AML-193 (cell line): ENCODE results near the gene VPS13D.
"Not testable (repeated sequence)": the region's sequence is repeated elsewhere in the genome, so short reads cannot be mapped to it uniquely, and the experiment has no call there.

ENCODE experiments used
- DNase-seq, 2 experiments: peaks; one replicate each; lab custom pipeline; 2025; lab: John Stamatoyannopoulos, UW

Gene VPS13D

GRCh38 chr1:12369258-12369657 lies 139.4 kb downstream of the VPS13D start:
- DNase-seq, result no peak

- DNase-seq, result no peak
Measured at GRCh38 chr1:12370333-12370975, 140.6 kb downstream of the VPS13D start.

GRCh38 chr1:12371053-12371452 lies 141.2 kb downstream of the VPS13D start:
- no peak for DNase-seq

GRCh38 chr1:12372180-12372579 lies 142.3 kb downstream of the VPS13D start:
- DNase-seq, result no peak

- no peak for DNase-seq
Measured at GRCh38 chr1:12372761-12373160, 142.9 kb downstream of the VPS13D start.

GRCh38 chr1:12375133-12375829 lies 145.5 kb downstream of the VPS13D start:
- no peak for DNase-seq

GRCh38 chr1:12376236-12377045 lies 146.6 kb downstream of the VPS13D start:
- peak; percentile 53 to 56 for DNase-seq

GRCh38 chr1:12380326-12381249 lies 150.8 kb downstream of the VPS13D start:
- DNase-seq, result no peak

- DNase-seq, result no peak
Measured at GRCh38 chr1:12383001-12383400, 153.2 kb downstream of the VPS13D start.

- no peak for DNase-seq
Measured at GRCh38 chr1:12383786-12384185, 154.0 kb downstream of the VPS13D start.

GRCh38 chr1:12384836-12385456 lies 155.1 kb downstream of the VPS13D start:
- DNase-seq, result no peak

- no peak for DNase-seq
Measured at GRCh38 chr1:12386130-12386529, 156.3 kb downstream of the VPS13D start.

GRCh38 chr1:12387641-12388040 lies 157.8 kb downstream of the VPS13D start:
- no peak for DNase-seq

GRCh38 chr1:12390296-12390695 lies 160.5 kb downstream of the VPS13D start:
- DNase-seq, result not testable (repeated sequence)

GRCh38 chr1:12397462-12398450 lies 167.9 kb downstream of the VPS13D start:
- no peak for DNase-seq

- no peak for DNase-seq
Measured at GRCh38 chr1:12398479-12398878, 168.6 kb downstream of the VPS13D start.

GRCh38 chr1:12400027-12400693 lies 170.3 kb downstream of the VPS13D start:
- DNase-seq, result no peak

GRCh38 chr1:12402159-12402673 lies 172.4 kb downstream of the VPS13D start:
- DNase-seq, result no peak

- no peak for DNase-seq
Measured at GRCh38 chr1:12402842-12403241, 173.0 kb downstream of the VPS13D start.
